ENCODE measurements around the gene KIAA1549.

The KIAA1549 gene

GRCh38 chr7:138975343-138976104 lies 5.7 kb downstream of the KIAA1549 start:
- peak; percentile 64 for DNase-seq (ENCODE audit: low spot score)

GRCh38 chr7:138974675-138975292 lies 6.4 kb downstream of the KIAA1549 start:
- DNase-seq (ENCODE audit: low spot score): no peak

GRCh38 chr7:138974103-138974502 lies 7.1 kb downstream of the KIAA1549 start:
- no peak for DNase-seq (ENCODE audit: low spot score)

GRCh38 chr7:138970952-138971351 lies 10.2 kb downstream of the KIAA1549 start:
- DNase-seq (ENCODE audit: low spot score): no peak

- DNase-seq (ENCODE audit: low spot score): no peak
These were observed 10.7 kb downstream of the KIAA1549 start for GRCh38 chr7:138970446-138970845.

GRCh38 chr7:138967159-138967558 lies 14.0 kb downstream of the KIAA1549 start:
- no peak for DNase-seq (ENCODE audit: low spot score)

GRCh38 chr7:138964624-138965436 lies 16.4 kb downstream of the KIAA1549 start:
- no peak for DNase-seq (ENCODE audit: low spot score)

- no peak for DNase-seq (ENCODE audit: low spot score)
These were observed 17.5 kb downstream of the KIAA1549 start for GRCh38 chr7:138963675-138964074.

- no peak for DNase-seq (ENCODE audit: low spot score)
These were observed 18.5 kb downstream of the KIAA1549 start for GRCh38 chr7:138962561-138963270.

- no peak for DNase-seq (ENCODE audit: low spot score)
These were observed 20.0 kb downstream of the KIAA1549 start for GRCh38 chr7:138961159-138961558.

- no peak for DNase-seq (ENCODE audit: low spot score)
These were observed 22.7 kb downstream of the KIAA1549 start for GRCh38 chr7:138958391-138958956.

GRCh38 chr7:138957753-138958390 lies 23.3 kb downstream of the KIAA1549 start:
- DNase-seq (ENCODE audit: low spot score): no peak

- no peak for DNase-seq (ENCODE audit: low spot score)
These were observed 24.0 kb downstream of the KIAA1549 start for GRCh38 chr7:138957217-138957616.

- DNase-seq (ENCODE audit: low spot score): peak; percentile 84
These were observed 26.4 kb downstream of the KIAA1549 start for GRCh38 chr7:138954545-138955475.

- DNase-seq (ENCODE audit: low spot score): no peak
These were observed 28.4 kb downstream of the KIAA1549 start for GRCh38 chr7:138952791-138953190.

- DNase-seq (ENCODE audit: low spot score): no peak
These were observed 29.2 kb downstream of the KIAA1549 start for GRCh38 chr7:138951953-138952352.

GRCh38 chr7:138949421-138950088 lies 31.6 kb downstream of the KIAA1549 start:
- no peak for DNase-seq (ENCODE audit: low spot score)

- no peak for DNase-seq (ENCODE audit: low spot score)
These were observed 32.8 kb downstream of the KIAA1549 start for GRCh38 chr7:138948403-138948802.

GRCh38 chr7:138945821-138946220 lies 35.4 kb downstream of the KIAA1549 start:
- DNase-seq (ENCODE audit: low spot score): no peak

GRCh38 chr7:138945154-138945553 lies 36.0 kb downstream of the KIAA1549 start:
- DNase-seq (ENCODE audit: low spot score): peak; percentile 66
